Subcutaneous adipose tissue (tissue), 4 donors: ENCODE results near the gene TCF4. TPM values are rescaled to one million over a fixed set of nuclear protein-coding genes. Genes with fewer than 3 reads are reported as not detected.

Experiments used
- total RNA-seq, 4 donors: library from RNA; depleted of rRNA; stranded (reverse); fragments of >200 nt; gene quantifications; one replicate each; pipeline ENCODE4 v1.1.0, GENCODE V29; 2016
- TF ChIP-seq, protein P1 (sequence below): fragments of 450-650 bp; IDR thresholded peaks from one replicate; pipeline ENCODE4 v1.5.1; 2016; ENCODE audit warnings: low read depth, mild to moderate bottlenecking, control low read depth, antibody characterized with exemption, moderate library complexity

TCF4 gene
- total RNA-seq, 4 donors from 2014 or later = 110 to 250 (median 170) TPM

DNA sequence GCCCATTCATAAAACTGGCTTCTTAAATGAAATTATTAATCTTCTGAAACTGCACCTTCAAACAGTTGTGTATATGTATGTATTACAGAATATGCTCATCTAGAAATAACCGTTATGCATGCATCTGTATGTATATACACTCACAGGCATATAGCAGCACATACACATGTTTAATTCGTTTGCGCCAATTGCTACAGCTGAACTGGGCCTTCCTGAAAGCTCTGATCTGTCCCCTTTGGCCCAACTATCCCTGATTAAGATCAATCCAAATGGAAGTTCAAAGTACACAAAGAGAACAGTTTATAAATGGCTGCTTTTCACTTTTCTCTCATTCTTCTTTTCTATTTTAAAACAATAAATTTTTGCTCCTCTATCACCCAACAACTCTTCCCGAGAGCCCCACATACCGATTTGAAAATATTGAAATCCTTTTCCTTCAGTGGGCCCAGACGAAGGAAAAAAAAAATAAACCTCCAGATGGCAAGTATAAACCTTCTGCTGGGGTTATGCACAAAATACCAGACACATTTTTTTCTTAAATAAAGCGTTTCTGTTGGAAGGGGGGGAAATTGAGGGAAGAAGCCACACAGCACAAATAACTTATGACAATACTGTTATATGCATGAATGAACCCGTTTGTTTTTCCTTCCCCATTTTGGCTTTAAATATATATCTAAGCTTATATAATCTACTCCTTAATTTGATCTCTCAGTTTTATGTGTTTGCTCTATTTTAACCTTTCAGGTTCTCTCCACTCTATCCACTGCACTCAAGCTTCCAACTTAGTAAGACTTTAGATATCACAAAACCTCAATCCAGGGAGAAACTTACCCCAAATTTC is 267.3 kb downstream of the TCF4 start:
- TF ChIP-seq, protein P1, sequence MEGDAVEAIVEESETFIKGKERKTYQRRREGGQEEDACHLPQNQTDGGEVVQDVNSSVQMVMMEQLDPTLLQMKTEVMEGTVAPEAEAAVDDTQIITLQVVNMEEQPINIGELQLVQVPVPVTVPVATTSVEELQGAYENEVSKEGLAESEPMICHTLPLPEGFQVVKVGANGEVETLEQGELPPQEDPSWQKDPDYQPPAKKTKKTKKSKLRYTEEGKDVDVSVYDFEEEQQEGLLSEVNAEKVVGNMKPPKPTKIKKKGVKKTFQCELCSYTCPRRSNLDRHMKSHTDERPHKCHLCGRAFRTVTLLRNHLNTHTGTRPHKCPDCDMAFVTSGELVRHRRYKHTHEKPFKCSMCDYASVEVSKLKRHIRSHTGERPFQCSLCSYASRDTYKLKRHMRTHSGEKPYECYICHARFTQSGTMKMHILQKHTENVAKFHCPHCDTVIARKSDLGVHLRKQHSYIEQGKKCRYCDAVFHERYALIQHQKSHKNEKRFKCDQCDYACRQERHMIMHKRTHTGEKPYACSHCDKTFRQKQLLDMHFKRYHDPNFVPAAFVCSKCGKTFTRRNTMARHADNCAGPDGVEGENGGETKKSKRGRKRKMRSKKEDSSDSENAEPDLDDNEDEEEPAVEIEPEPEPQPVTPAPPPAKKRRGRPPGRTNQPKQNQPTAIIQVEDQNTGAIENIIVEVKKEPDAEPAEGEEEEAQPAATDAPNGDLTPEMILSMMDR = no peak

DNA sequence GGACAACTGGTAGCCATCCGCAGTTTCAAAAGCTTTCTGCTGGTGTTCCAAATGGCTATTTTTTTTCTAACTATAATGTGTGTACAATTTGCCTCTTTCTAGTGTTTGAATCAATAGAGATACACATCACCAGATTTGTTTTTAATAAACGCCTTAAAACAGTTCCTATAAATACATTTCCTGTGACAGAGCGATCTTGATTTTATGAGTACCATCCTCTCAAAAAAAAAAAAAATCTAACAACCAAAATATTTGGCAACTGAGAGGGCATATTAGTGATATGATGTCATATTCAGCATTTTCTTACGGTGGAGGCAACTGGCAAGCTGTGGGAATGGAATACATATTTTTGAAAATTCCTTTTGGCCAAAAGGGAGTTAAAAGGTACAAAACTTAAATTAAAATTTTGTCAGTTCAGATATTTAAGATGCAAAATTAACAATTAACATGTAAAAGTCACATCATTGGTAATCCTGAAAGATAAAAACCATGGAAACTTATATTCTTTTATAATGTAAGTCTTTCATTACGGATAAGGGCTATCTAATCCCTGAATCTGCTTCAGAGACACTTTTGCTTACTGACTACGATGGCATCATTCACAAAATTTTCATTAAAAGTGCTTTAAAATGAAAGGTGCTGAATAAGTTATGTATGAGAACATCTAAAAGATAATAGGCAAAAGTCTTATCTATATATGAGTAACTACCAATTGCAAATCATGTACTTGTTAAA is 268.4 kb downstream of the TCF4 start:
- TF ChIP-seq, protein P1 = no peak

DNA sequence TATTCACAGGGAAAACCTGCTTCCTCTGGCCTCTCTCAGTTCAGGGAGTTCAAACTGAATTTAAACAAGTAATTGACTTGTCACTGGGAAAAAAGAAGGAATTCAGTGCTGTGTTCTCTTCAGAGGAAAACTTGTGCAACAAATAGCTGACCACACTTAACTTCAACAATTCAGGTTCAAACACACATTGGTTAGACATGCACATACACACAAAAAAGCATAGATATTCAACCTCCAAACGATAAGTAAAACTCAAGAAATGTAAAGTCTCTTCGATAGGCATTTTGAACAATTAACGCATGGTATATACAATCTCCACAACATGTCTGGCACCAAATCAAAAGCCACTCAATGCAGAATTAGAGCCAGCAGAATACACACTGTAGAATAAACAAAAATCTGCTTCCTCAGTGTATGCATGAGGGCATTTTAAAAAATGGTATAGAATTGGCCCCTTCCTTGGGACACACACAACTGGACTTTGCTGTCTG is 269.0 kb downstream of the TCF4 start:
- TF ChIP-seq, protein P1 = no peak

DNA sequence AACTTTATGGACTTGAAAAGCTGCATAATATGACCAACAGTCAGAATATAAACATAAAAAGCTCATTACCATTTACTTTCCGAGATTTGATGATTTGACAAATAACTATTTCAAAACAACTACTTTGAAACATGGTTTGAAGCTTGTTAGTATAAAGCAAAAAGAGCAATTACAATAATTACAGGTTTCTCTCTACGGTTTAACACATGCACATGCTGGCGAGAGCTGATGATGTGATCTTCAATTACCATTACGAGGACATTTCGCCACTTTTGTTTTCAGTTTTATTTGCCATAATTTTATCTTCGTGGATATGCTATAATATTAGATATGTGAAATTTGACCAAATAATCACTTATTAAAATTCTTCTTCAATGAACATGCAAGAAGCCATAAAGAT is 270.1 kb downstream of the TCF4 start:
- TF ChIP-seq, protein P1 = no peak

DNA sequence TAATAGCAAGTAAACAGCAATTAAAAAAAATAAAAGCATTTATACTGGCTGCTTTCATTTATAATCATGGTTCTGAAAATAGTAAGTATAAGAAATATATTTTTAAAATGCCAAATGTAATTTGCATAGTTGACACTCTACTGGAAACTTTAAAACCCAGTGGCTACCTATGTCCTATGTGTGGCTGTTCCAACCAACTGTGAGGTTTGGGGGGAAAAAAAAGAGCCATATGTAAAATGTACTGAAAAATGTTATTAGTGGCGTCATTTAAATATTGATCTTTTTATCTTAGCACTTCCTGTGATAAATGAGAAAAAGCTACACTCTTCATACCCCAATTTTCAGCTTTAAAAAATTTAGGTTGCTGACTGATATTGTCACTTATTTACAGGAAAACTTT is 270.7 kb downstream of the TCF4 start:
- TF ChIP-seq, protein P1 = no peak

DNA sequence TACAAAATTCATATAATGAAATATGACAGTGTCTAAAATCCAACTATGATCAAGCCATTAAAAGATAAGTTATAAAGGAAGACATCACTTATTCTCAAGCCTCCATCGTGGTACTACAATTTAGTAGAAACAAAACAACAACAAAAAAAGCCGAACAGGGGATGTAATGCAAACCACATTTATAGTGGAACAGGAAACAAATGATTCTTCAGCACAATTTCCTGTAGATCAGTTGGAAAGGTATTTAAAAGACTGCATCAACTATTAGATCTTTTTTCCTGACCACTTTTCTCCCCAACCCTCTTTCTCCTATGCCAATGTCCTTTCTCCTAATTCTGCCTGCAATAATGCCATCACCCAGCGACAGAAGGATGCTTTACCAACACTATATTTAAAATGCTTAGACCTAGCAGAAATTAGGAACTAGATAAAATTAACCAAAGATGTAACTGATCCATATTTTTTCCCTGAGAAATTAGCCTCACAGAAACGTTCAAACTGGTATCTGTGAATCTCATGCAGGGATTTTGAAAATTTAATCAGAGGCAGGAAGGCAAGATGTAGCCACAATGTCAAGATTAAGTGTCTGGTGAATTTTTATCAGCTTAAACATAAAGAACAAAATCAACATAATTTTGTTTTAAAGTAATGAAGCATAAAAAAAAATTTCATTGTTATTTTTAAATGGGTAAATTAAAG is 271.4 kb downstream of the TCF4 start:
- TF ChIP-seq, protein P1 = no peak
